ENCODE measurements around the gene STAT5B.

Gene STAT5B

DNA sequence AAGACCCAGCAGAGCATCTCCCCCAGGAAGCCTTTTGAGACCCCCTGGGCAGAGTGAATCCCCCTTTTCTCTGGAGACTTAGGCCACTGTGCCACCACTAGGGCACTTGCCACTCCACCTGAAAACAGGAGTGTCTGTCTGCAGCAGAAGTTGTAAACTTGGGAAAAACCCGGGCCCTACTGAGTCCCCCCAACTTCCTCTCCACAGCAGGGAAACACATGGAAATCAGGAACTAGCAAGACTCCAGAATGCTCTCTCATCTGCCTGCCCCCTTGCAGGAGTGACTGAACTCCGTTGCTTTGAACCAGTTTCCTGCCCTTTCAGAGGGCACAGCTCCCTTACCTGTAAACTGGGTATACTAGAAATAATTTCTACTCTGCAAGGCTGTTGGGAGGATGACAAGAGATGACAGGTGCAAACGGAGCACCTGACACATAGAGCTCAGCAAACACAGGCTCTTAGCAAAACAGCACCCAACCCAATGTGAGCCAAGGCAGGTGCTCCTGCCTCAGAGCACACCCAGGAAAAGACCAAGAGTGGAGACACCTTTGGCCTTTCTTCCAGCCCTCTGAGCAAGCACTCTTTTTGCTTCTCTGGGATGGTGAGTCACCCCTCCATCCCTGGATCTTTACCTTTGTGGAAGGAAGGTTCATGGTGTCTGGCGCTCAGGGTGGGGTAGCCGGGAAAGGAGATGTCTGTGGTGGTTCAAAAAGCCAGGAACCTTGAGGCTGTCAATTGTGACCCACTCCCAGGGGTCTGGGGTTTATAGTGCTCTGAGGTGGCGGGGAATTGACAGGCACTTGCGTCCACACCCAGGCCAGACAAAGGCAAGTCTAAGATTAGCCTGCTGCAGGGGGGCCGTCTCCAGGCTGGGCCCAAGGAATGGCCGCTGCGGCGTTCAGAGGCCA is 91.2 kb downstream of the STAT5B start, which contains the start of gene HCRT:
Gene HCRT, minus strand, starts transcription at position 740 of the 908 bp plus-strand sequence. Its CDS starts 87 bp downstream, at position 653.
- no peak within 1 kb of the TSS for H3K27ac ChIP-seq
- DNase-seq (ENCODE audit: low read depth, low spot score) = no peak

GRCh38 chr17:42183741-42184711 is 92.2 kb downstream of the STAT5B start:
- H3K27ac ChIP-seq = no peak overlapping the region
- DNase-seq (ENCODE audit: low read depth, low spot score) = no peak

- no peak for DNase-seq (ENCODE audit: low read depth, low spot score)
- no peak overlapping the region for H3K27ac ChIP-seq
Observed at GRCh38 chr17:42182927-42183734, 93.1 kb downstream of the STAT5B start.

- no peak for DNase-seq (ENCODE audit: low read depth, low spot score)
- no peak overlapping the region for H3K27ac ChIP-seq
Observed at GRCh38 chr17:42181851-42182207, 94.4 kb downstream of the STAT5B start.

DNA sequence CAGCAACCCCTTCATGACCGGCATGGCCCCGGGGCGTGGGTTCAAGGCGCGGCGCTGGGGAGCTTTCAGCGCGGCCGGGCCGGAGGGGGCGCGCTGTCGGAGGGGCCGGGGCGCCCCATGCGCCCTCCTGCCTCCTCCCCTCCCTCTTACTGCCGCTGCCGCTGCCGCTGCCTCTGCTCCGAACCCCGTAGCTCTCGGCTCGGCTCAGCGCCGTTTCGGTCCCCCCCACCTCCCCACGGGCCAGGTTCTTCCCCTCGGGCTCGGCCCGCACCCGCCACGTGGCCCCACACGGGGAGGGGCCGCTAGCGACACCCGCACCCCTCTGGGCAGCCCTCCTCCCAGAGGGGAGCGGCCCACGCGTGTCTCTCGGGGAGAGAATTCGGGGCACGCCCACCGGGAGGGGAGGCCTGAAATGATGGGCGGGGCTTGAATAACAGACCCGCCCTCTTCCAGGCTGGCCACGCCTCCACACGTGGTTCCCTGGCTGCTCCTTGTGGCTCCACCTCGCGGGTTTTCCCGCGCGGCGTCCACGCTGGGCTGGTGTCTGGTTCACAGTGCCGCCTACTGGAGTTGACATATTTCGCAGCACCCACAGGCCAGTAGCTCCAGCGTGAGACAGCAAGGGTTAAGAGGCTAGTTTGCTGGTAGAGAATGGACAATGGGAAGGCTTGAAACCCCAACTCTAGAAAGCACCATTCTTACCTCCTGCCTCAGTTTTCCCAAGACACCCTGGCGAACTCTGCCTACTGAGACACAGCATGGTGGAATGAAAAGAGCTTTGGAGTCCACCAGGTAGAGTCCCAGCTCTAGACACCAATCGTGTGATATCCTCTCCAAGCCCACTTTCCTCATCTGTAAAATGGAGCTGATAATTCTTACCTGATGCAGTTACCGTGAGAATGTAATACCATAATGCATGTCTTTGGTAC is 95.0 kb downstream of the STAT5B start, which contains the start of gene KCNH4:
Gene KCNH4, minus strand, starts transcription at position 221 of the 929 bp plus-strand sequence. Its CDS starts 197 bp downstream, at position 24.
- H3K27ac ChIP-seq = no peak within 1 kb of the TSS
- DNase-seq (ENCODE audit: low read depth, low spot score) = peak; percentile 5

DNA sequence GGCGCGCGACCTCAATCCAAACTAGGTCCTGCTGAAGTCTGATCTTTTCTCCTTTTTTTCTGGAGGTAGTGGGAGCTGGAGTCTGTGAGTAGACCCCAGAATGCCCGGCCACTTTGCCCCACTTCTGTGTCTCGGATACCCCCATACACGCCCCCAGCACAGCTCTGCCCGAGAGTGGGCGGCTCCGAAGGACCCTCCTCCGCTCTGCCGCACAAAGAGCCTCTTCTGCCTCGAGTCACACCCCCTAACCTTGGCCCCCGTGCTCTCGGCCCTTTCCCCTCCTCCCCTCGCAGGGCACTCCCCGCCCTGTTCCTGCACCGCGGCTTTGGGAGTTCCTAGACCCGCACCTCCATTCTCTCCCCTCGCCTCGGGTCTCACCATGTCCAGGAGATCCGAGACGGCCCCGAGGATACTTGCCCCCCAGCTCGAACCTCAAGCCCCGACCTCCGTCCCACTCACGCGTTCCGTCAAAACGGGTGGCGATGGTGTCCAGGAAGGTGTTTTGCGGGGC is 95.7 kb downstream of the STAT5B start:
- DNase-seq (ENCODE audit: low read depth, low spot score) = no peak
- H3K27ac ChIP-seq = no peak overlapping the region

DNA sequence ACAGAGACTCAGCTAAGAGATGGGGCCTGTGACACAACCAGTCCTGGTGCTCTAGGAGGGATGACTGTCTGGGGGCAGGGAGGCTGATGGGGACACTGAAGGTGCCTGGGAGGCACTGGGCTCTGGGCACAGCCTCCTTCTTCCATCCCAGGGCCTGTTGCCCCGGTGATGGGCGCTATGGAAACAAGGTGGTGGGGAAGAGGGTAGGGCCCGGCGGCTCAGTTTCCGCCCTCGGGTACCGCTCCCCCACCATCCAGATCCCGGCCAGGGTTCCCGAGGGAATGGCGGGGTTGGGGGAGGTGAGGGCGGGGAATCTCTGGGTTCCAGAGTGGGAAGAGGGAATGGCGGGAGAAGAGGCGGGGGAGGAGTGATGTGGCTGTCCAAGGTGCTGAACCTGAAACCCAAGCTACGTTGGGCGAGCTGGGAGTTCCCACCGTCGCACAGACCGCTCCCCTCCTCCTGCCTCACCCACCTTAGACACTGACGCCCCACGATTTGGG is 96.2 kb downstream of the STAT5B start:
- H3K27ac ChIP-seq = no peak overlapping the region
- no peak for DNase-seq (ENCODE audit: low read depth, low spot score)

DNA sequence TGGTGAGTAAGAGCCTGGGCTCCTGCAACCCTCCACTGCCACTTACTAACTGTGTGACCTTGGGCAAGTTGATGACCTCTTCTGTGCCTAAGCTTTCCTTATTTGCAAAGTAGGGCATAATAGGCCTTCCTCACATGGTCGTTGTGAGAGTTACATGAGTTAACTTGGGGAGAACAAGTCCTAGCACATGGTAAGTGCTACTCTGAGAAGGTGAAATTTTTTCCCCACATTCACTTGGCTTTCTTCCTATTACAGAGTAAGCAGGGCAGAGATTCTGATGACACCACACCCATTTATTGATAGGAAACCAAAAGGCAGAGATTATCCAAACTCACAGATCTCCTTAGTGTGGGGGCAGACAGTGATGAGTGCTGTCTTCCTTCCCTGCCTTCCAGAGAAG is 96.9 kb downstream of the STAT5B start:
- no peak for DNase-seq (ENCODE audit: low read depth, low spot score)
- no peak overlapping the region for H3K27ac ChIP-seq

- no peak for DNase-seq (ENCODE audit: low read depth, low spot score)
Observed at GRCh38 chr17:42178817-42179216, 97.4 kb downstream of the STAT5B start.

GRCh38 chr17:42177684-42178083 is 98.5 kb downstream of the STAT5B start:
- H3K27ac ChIP-seq = no peak overlapping the region
- DNase-seq (ENCODE audit: low read depth, low spot score) = no peak

More at GRCh38 chr17:42178817-42179216, 97.4 kb downstream of the STAT5B start:
- H3K27ac ChIP-seq = no peak overlapping the region

DNA sequence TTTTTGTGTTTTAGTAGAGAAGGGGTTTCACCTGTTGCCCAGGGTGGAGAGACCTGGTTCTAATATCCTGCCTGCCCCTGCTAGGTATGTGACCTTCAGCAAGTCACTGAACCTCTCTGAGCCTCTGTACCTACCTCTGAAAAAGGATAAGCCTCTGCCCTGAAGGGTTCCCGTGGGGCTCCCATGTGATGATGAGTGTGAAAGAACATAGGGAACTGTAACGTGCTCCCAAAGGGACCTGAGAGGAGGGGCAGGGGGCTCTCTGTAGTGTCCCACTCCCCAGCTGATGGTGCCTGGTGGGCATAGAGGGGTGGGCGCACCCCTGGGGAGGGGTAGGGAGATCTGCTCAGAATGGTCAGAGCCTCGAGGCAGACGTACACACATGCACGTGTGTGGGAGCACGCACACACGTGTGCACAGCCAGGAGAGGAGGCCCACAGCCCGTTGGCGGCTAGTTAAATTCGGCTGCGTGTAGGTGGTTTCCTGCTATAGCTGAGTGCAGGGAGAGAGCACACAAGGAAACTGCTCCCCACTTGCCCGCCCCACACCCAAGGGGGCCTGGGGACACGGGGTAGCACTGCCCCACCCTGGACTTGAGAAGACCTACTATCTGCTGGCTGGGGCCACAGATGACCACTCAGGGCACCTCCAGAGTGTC is 101.9 kb downstream of the STAT5B start:
- DNase-seq (ENCODE audit: low read depth, low spot score) = no peak
- no peak overlapping the region for H3K27ac ChIP-seq

GRCh38 chr17:42171831-42172230 is 104.4 kb downstream of the STAT5B start:
- H3K27ac ChIP-seq = no peak overlapping the region
- DNase-seq (ENCODE audit: low read depth, low spot score) = peak; percentile 27

DNA sequence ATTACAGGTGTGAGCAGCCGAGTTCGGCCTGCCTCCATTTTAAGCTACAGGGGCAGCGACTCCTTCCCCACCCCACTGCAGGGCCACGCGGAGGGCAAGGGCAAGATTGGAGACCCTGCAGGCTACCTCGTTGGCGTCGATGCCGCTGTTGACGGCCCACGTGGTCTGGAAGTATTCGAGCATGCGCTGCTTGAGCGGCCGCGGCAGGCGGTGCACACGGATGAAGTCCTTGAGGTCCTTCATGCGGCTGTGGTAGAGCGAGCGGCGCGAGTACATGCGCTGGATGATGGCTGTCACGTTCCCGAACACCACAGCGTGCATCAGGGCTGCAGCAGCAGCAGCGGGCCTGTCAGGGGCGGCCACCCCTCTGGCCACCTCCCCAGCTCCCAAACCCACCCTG is 106.8 kb downstream of the STAT5B start:
- no peak for DNase-seq (ENCODE audit: low read depth, low spot score)
- no peak overlapping the region for H3K27ac ChIP-seq

GRCh38 chr17:42167807-42168206 is 108.4 kb downstream of the STAT5B start:
- H3K27ac ChIP-seq = no peak overlapping the region
- DNase-seq (ENCODE audit: low read depth, low spot score) = no peak

DNA sequence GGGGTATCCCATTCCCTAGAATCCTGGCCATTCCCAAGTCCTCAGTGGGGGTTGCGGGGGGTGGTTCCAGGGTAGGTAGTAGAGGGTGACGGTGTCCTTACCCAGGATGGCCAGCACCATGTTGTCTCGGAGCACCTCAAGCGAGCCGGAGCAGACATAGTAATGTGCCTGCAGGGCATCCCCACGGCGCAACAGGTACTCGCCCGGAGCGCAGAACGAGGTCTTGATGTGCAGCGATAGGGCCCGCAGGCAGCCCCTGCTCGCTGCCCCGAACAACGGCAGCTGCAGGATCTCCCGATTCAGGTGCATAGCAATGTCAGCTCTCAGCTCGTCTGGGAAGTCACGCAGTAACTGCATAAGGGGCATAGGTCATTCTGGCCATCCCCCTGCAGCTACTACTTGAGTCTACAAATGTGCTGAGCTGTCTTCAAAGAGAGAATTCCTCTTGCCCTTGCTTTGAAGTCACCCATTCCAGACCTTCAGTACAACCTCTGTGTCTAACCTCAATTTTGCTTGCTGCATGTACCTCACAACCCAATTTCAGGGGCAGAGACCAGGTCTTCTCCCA is 109.9 kb downstream of the STAT5B start:
- DNase-seq (ENCODE audit: low read depth, low spot score) = no peak
- no peak overlapping the region for H3K27ac ChIP-seq

GRCh38 chr17:42165751-42166150 is 110.4 kb downstream of the STAT5B start:
- no peak overlapping the region for H3K27ac ChIP-seq
- DNase-seq (ENCODE audit: low read depth, low spot score) = no peak

GRCh38 chr17:42163696-42164407 is 112.3 kb downstream of the STAT5B start:
- no peak for DNase-seq (ENCODE audit: low read depth, low spot score)
- no peak overlapping the region for H3K27ac ChIP-seq
